Stimulated activated effector memory CD8-positive, alpha-beta T cell treated with anti-CD3 and anti-CD28 coated beads, Interleukin-12 subunit alpha, Interleukin-12 subunit beta, amount 100 ng/mL, for 72 hours (primary cell): ENCODE results near the gene TRPM8.

ENCODE experiments used
- ATAC-seq: fragments of 150-1000 bp; cut with Tn5 transposase; 2 replicates; pipeline ENCODE4 v1.10.0; 2021
- DNase-seq, 2 donors: peaks; one replicate each; pipeline ENCODE4 v3.0.0; 2021 to 2022; ENCODE audit warnings: low spot score in 2 of 2
- H3K27ac Mint-ChIP-seq: one replicate; pipeline ENCODE4 v1.8.0; 2022; ENCODE audit warnings: mild to moderate bottlenecking, mixed read lengths
- H3K36me3 Mint-ChIP-seq: one replicate; pipeline ENCODE4 v1.8.0; 2022; ENCODE audit warnings: mild to moderate bottlenecking, mixed read lengths
- H3K4me1 Mint-ChIP-seq: one replicate; pipeline ENCODE4 v1.8.0; 2022; ENCODE audit warnings: mixed read lengths
- H3K4me3 Mint-ChIP-seq: one replicate; pipeline ENCODE4 v1.8.0; 2022; ENCODE audit warnings: mild to moderate bottlenecking, mixed read lengths
- H3K9me3 Mint-ChIP-seq: one replicate; pipeline ENCODE4 v1.8.0; 2022; ENCODE audit warnings: mixed read lengths

Gene TRPM8

GRCh38 chr2:233976690-233977294 is 59.6 kb downstream of the TRPM8 start:
- H3K27ac Mint-ChIP-seq, result peak overlapping the region; percentile 36
- H3K4me3 Mint-ChIP-seq, result no peak overlapping the region
- peaks cover 56% of the 10 kb centered on the region for H3K4me1 Mint-ChIP-seq
- peak; percentile 53 for ATAC-seq
- H3K9me3 Mint-ChIP-seq, result no peaks in the 10 kb centered on the region
- H3K36me3 Mint-ChIP-seq, result no peaks in the 10 kb centered on the region
- no peak for DNase-seq

GRCh38 chr2:233977296-233977837 is 60.2 kb downstream of the TRPM8 start:
- Mint-ChIP-seq H3K4me3 (no peak overlapping the region), H3K9me3 (no peaks in the 10 kb centered on the region), H3K36me3 (no peaks in the 10 kb centered on the region), H3K27ac (peak overlapping the region; percentile 36), H3K4me1 (peaks cover 59% of the 10 kb centered on the region)
- no peak for ATAC-seq
- no peak for DNase-seq

GRCh38 chr2:233979748-233980147 is 62.6 kb downstream of the TRPM8 start:
- ATAC-seq (peak; percentile 78), DNase-seq (no peak)
- no peak overlapping the region for H3K4me3 Mint-ChIP-seq
- no peaks in the 10 kb centered on the region for H3K36me3 Mint-ChIP-seq
- H3K4me1 Mint-ChIP-seq, result peaks cover 55% of the 10 kb centered on the region
- peak overlapping the region; percentile 37 for H3K27ac Mint-ChIP-seq
- H3K9me3 Mint-ChIP-seq, result no peaks in the 10 kb centered on the region

GRCh38 chr2:233980955-233981561 is 63.9 kb downstream of the TRPM8 start:
- H3K27ac Mint-ChIP-seq, result no peak overlapping the region
- peak; percentile 71 for ATAC-seq
- no peaks in the 10 kb centered on the region for H3K9me3 Mint-ChIP-seq
- H3K36me3 Mint-ChIP-seq, result no peaks in the 10 kb centered on the region
- H3K4me1 Mint-ChIP-seq, result peaks cover 55% of the 10 kb centered on the region
- H3K4me3 Mint-ChIP-seq, result no peak overlapping the region
- no peak for DNase-seq

GRCh38 chr2:233981574-233982420 is 64.6 kb downstream of the TRPM8 start:
- Mint-ChIP-seq H3K4me1 (peaks cover 50% of the 10 kb centered on the region), H3K27ac (no peak overlapping the region), H3K9me3 (no peaks in the 10 kb centered on the region), H3K4me3 (no peak overlapping the region), H3K36me3 (no peaks in the 10 kb centered on the region)
- ATAC-seq, result no peak
- DNase-seq, result no peak

GRCh38 chr2:233982421-233983121 is 65.4 kb downstream of the TRPM8 start:
- H3K27ac Mint-ChIP-seq, result no peak overlapping the region
- no peak for DNase-seq

GRCh38 chr2:233983445-233983844 is 66.3 kb downstream of the TRPM8 start:
- no peaks in the 10 kb centered on the region for H3K9me3 Mint-ChIP-seq
- H3K4me1 Mint-ChIP-seq, result peaks cover 34% of the 10 kb centered on the region
- H3K4me3 Mint-ChIP-seq, result no peak overlapping the region
- ATAC-seq, result no peak
- DNase-seq, result no peak
- no peak overlapping the region for H3K27ac Mint-ChIP-seq
- H3K36me3 Mint-ChIP-seq, result no peaks in the 10 kb centered on the region

More at GRCh38 chr2:233982421-233983121, 65.4 kb downstream of the TRPM8 start:
- peaks cover 42% of the 10 kb centered on the region for H3K4me1 Mint-ChIP-seq
- no peak for ATAC-seq
- no peaks in the 10 kb centered on the region for H3K9me3 Mint-ChIP-seq
- H3K4me3 Mint-ChIP-seq, result no peak overlapping the region
- no peaks in the 10 kb centered on the region for H3K36me3 Mint-ChIP-seq

- no peaks in the 10 kb centered on the region for H3K36me3 Mint-ChIP-seq
- no peak overlapping the region for H3K4me3 Mint-ChIP-seq
- H3K27ac Mint-ChIP-seq, result no peak overlapping the region
- ATAC-seq (no peak), DNase-seq (no peak)
- no peaks in the 10 kb centered on the region for H3K9me3 Mint-ChIP-seq
- peaks cover 42% of the 10 kb centered on the region for H3K4me1 Mint-ChIP-seq
Observed at GRCh38 chr2:233988581-233988980, 71.4 kb downstream of the TRPM8 start.

- DNase-seq (no peak), ATAC-seq (no peak)
- no peak overlapping the region for H3K27ac Mint-ChIP-seq
- no peaks in the 10 kb centered on the region for H3K9me3 Mint-ChIP-seq
- peaks cover 42% of the 10 kb centered on the region for H3K4me1 Mint-ChIP-seq
- H3K4me3 Mint-ChIP-seq, result peak overlapping the region; percentile 29
- no peaks in the 10 kb centered on the region for H3K36me3 Mint-ChIP-seq
Observed at GRCh38 chr2:233989221-233989858, 72.2 kb downstream of the TRPM8 start.

GRCh38 chr2:233990261-233990798 is 73.2 kb downstream of the TRPM8 start:
- no peaks in the 10 kb centered on the region for H3K36me3 Mint-ChIP-seq
- ATAC-seq (peak; percentile 95), DNase-seq (peak; percentile 36 to 72)
- no peaks in the 10 kb centered on the region for H3K9me3 Mint-ChIP-seq
- no peak overlapping the region for H3K27ac Mint-ChIP-seq
- peaks cover 42% of the 10 kb centered on the region for H3K4me1 Mint-ChIP-seq
- peak overlapping the region; percentile 29 for H3K4me3 Mint-ChIP-seq

GRCh38 chr2:233991196-233991595 is 74.0 kb downstream of the TRPM8 start:
- no peaks in the 10 kb centered on the region for H3K36me3 Mint-ChIP-seq
- no peak for ATAC-seq
- peaks cover 45% of the 10 kb centered on the region for H3K4me1 Mint-ChIP-seq
- H3K9me3 Mint-ChIP-seq, result no peaks in the 10 kb centered on the region
- H3K4me3 Mint-ChIP-seq, result no peak overlapping the region
- DNase-seq, result no peak
- H3K27ac Mint-ChIP-seq, result no peak overlapping the region

GRCh38 chr2:233992513-233993217 is 75.5 kb downstream of the TRPM8 start:
- DNase-seq (peak in 1 of 2 donors; percentile 33), ATAC-seq (no peak)
- H3K36me3 Mint-ChIP-seq, result no peaks in the 10 kb centered on the region
- H3K4me1 Mint-ChIP-seq, result peaks cover 55% of the 10 kb centered on the region
- no peak overlapping the region for H3K4me3 Mint-ChIP-seq
- H3K9me3 Mint-ChIP-seq, result no peaks in the 10 kb centered on the region
- no peak overlapping the region for H3K27ac Mint-ChIP-seq

GRCh38 chr2:233993461-233993860 is 76.3 kb downstream of the TRPM8 start:
- DNase-seq (no peak), ATAC-seq (no peak)
- H3K4me1 Mint-ChIP-seq, result peaks cover 58% of the 10 kb centered on the region
- no peaks in the 10 kb centered on the region for H3K9me3 Mint-ChIP-seq
- no peaks in the 10 kb centered on the region for H3K36me3 Mint-ChIP-seq
- no peak overlapping the region for H3K4me3 Mint-ChIP-seq
- H3K27ac Mint-ChIP-seq, result no peak overlapping the region

GRCh38 chr2:233994151-233994550 is 77.0 kb downstream of the TRPM8 start:
- H3K4me3 Mint-ChIP-seq, result no peak overlapping the region
- H3K36me3 Mint-ChIP-seq, result no peaks in the 10 kb centered on the region
- ATAC-seq (no peak), DNase-seq (no peak)
- no peaks in the 10 kb centered on the region for H3K9me3 Mint-ChIP-seq
- H3K27ac Mint-ChIP-seq, result no peak overlapping the region
- H3K4me1 Mint-ChIP-seq, result peaks cover 51% of the 10 kb centered on the region
